Measurements from ENCODE around the gene ADAMTS13.

Gene ADAMTS13

GRCh38 chr9:133490201-133490681, 68.1 kb downstream of the ADAMTS13 start:
- H3K4me1 ChIP-seq, result no peaks in the 10 kb centered on the region

DNA sequence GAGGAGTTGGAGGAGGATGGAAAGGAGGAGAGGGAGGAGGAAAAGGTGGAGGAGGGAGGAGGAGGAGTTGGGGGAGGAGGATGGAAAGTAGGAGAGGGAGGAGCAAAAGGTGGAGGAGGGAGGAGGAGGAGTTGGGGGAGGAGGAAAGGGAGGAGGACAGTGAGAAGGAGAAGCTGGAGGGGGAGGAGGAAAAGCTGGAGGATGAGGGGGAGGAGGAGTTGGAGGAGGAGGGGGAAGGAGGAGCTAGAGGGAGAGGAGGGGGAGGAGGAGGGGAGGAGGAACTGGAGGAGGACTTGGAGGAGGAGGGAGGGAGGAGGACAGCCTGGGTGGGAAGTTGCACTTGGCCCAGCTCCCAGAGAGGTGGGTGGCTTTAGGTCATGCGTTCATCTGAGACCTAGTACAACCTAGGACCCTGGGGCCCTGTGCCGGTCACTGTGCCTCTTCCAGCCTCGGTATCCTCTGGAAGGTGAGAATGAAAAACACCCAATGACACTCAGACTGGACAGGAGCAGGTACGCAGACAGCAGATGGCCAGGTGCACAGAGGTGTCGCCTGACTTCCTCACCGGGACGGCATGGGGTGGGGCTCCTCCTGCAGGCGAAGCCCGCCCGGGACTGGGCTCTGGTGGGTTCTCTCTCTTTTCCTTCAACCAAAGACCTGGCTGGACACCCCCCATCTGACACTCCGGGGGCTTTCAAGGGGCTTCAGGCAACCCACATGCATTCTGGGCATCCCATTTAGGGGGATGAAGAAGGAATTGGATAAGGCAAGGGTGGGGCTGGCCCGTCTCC, 68.9 kb downstream of the ADAMTS13 start:
- H3K27me3 ChIP-seq (ENCODE audit: control insufficient read depth, insufficient read depth, low read length), result no peaks in the 10 kb centered on the region
- no peaks in the 10 kb centered on the region for H3K79me2 ChIP-seq
- H3K4me3 ChIP-seq (ENCODE audit: low read depth, low read length), result no peak overlapping the region
- TF ChIP-seq, protein P1, sequence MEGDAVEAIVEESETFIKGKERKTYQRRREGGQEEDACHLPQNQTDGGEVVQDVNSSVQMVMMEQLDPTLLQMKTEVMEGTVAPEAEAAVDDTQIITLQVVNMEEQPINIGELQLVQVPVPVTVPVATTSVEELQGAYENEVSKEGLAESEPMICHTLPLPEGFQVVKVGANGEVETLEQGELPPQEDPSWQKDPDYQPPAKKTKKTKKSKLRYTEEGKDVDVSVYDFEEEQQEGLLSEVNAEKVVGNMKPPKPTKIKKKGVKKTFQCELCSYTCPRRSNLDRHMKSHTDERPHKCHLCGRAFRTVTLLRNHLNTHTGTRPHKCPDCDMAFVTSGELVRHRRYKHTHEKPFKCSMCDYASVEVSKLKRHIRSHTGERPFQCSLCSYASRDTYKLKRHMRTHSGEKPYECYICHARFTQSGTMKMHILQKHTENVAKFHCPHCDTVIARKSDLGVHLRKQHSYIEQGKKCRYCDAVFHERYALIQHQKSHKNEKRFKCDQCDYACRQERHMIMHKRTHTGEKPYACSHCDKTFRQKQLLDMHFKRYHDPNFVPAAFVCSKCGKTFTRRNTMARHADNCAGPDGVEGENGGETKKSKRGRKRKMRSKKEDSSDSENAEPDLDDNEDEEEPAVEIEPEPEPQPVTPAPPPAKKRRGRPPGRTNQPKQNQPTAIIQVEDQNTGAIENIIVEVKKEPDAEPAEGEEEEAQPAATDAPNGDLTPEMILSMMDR (IDR thresholded peaks at IDR 0.05), result no peak
- H3K27ac ChIP-seq, result no peak overlapping the region
- H3K9ac ChIP-seq, result no peak overlapping the region
- H3K4me1 ChIP-seq, result no peaks in the 10 kb centered on the region
- H2AFZ ChIP-seq, result no peak overlapping the region
- no peaks in the 10 kb centered on the region for H3K9me3 ChIP-seq (ENCODE audit: control insufficient read depth, low read length)
- H3K36me3 ChIP-seq (ENCODE audit: control insufficient read depth, insufficient read depth, low read length), result no peaks in the 10 kb centered on the region
- H3K4me2 ChIP-seq (ENCODE audit: low read length), result no peak overlapping the region

More at GRCh38 chr9:133490201-133490681, 68.1 kb downstream of the ADAMTS13 start:
- no peak overlapping the region for H3K4me3 ChIP-seq (ENCODE audit: low read depth, low read length)
- H2AFZ ChIP-seq, result no peak overlapping the region
- no peaks in the 10 kb centered on the region for H3K9me3 ChIP-seq (ENCODE audit: control insufficient read depth, low read length)
- TF ChIP-seq, protein P1 (IDR thresholded peaks at IDR 0.05), result no peak
- H3K36me3 ChIP-seq (ENCODE audit: control insufficient read depth, insufficient read depth, low read length), result no peaks in the 10 kb centered on the region
- H3K79me2 ChIP-seq, result no peaks in the 10 kb centered on the region
- H3K27me3 ChIP-seq (ENCODE audit: control insufficient read depth, insufficient read depth, low read length), result no peaks in the 10 kb centered on the region
- no peak overlapping the region for H3K4me2 ChIP-seq (ENCODE audit: low read length)
- H3K9ac ChIP-seq, result no peak overlapping the region
- H3K27ac ChIP-seq, result no peak overlapping the region

- H3K27ac ChIP-seq, result no peak overlapping the region
- no peak overlapping the region for H3K4me3 ChIP-seq (ENCODE audit: low read depth, low read length)
- H3K4me2 ChIP-seq (ENCODE audit: low read length), result no peak overlapping the region
- no peaks in the 10 kb centered on the region for H3K9me3 ChIP-seq (ENCODE audit: control insufficient read depth, low read length)
- H3K27me3 ChIP-seq (ENCODE audit: control insufficient read depth, insufficient read depth, low read length), result no peaks in the 10 kb centered on the region
- H3K4me1 ChIP-seq, result no peaks in the 10 kb centered on the region
- no peak overlapping the region for H3K9ac ChIP-seq
- no peaks in the 10 kb centered on the region for H3K36me3 ChIP-seq (ENCODE audit: control insufficient read depth, insufficient read depth, low read length)
- TF ChIP-seq, protein P1 (IDR thresholded peaks at IDR 0.05), result no peak
- H2AFZ ChIP-seq, result no peak overlapping the region
- H3K79me2 ChIP-seq, result no peaks in the 10 kb centered on the region
These were observed 69.4 kb downstream of the ADAMTS13 start for GRCh38 chr9:133491656-133491925.

DNA sequence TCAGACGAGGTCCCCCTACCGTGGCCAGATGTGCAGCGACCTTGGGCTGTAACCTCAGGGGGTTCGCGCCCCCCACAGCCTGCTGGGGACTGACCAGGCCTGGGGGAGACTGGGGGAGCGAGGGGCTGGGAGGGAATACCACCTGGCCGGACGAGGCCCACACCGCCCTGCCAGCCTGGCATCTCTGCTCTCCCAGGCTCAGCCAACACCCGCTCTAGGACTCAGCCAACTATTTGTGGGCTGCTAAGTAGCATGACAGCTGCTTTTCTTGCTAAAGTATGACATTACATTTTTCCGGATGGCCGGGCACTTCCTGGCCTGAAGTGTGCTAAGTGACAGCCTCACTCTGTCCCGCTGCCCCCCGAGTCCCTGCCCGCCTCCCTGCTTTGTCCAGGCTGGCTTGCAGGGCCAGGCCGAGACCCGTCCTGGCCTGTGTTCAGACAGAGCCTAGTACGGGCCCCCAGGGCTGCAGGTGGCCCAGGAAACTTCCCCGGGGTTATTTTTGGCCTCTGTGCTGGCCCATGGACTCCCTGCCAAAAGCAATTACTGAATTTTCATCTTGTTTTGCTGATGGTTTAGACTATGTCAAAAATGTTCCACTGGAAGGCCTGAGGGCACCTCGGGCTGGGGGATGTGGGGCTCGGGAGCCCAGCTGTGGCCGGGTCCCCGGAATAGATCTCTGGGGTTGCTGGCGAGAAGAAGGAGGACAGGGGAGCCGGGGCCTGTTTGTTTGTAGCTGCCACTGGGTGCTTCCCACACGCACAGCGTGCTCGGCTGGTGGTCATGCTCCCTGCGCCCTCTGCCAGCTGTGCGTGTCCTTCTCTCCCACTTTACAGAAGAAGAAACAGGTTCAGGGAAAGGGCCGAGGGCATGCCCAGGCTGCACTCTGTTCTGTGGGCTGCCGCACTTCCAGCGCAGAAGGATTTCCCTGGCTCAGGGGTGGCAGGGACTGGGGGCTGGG, 70.2 kb downstream of the ADAMTS13 start:
- Histone ChIP-seq H3K9me3 (ENCODE audit: control insufficient read depth, low read length) (no peaks in the 10 kb centered on the region), H2AFZ (no peak overlapping the region), H3K36me3 (ENCODE audit: control insufficient read depth, insufficient read depth, low read length) (no peaks in the 10 kb centered on the region), H3K9ac (no peak overlapping the region), H3K27ac (no peak overlapping the region), H3K79me2 (no peaks in the 10 kb centered on the region), H3K4me1 (no peaks in the 10 kb centered on the region), H3K27me3 (ENCODE audit: control insufficient read depth, insufficient read depth, low read length) (no peaks in the 10 kb centered on the region), H3K4me3 (ENCODE audit: low read depth, low read length) (no peak overlapping the region), H3K4me2 (ENCODE audit: low read length) (no peak overlapping the region)
- TF ChIP-seq, protein P1 (IDR thresholded peaks at IDR 0.05), result no peak

Measured in parathyroid adenoma (tissue), 2 donors.